GM23248 (cell line): ENCODE data around the gene CPNE6. TPM values are rescaled to one million over a fixed set of nuclear protein-coding genes. Genes with fewer than 3 reads are reported as not detected.

Experiments used
- DNase-seq: peaks from one replicate; pipeline ENCODE4 v3.0.0-alpha.2; 2015
- H2AFZ ChIP-seq: fragments of 200-600 bp; sonication (generic); 2 replicates; pipeline ENCODE4 v1.6.1; 2016; ENCODE audit warnings: antibody characterized with exemption
- H3F3A ChIP-seq: fragments of 200-600 bp; sonication (generic); 2 replicates; pipeline ENCODE4 v1.6.1; 2016; ENCODE audit warnings: mild to moderate bottlenecking, antibody characterized with exemption, mixed run types; ENCODE audit not compliant: insufficient read depth
- H3K27ac ChIP-seq: fragments of 200-600 bp; sonication (generic); 2 replicates; pipeline ENCODE4 v1.5.1; 2016; ENCODE audit warnings: mild to moderate bottlenecking
- H3K27me3 ChIP-seq: fragments of 200-600 bp; sonication (generic); replicated peaks from 2 replicates; pipeline ENCODE4 v1.6.1; 2016; ENCODE audit warnings: mild to moderate bottlenecking; ENCODE audit not compliant: insufficient read depth
- H3K36me3 ChIP-seq: fragments of 200-600 bp; sonication (generic); 2 replicates; pipeline ENCODE4 v1.6.1; 2016; ENCODE audit warnings: low read depth, mild to moderate bottlenecking
- H3K4me1 ChIP-seq: fragments of 200-600 bp; sonication (generic); 2 replicates; pipeline ENCODE4 v1.6.1; 2016; ENCODE audit warnings: mild to moderate bottlenecking; ENCODE audit not compliant: insufficient read depth
- H3K4me2 ChIP-seq: fragments of 200-600 bp; sonication (generic); one replicate; pipeline ENCODE4 v1.6.1; 2016; ENCODE audit warnings: mild to moderate bottlenecking; ENCODE audit not compliant: unreplicated experiment
- H3K4me3 ChIP-seq: fragments of 200-600 bp; sonication (generic); 2 replicates; pipeline ENCODE4 v1.5.1; 2016; ENCODE audit warnings: mild to moderate bottlenecking
- H3K79me2 ChIP-seq: fragments of 200-600 bp; sonication (generic); 2 replicates; pipeline ENCODE4 v1.6.1; 2016; ENCODE audit warnings: mild to moderate bottlenecking; ENCODE audit not compliant: insufficient read depth
- H3K9ac ChIP-seq: fragments of 200-600 bp; sonication (generic); 2 replicates; pipeline ENCODE4 v1.6.1; 2016; ENCODE audit warnings: mild to moderate bottlenecking
- H3K9me2 ChIP-seq: fragments of 200-600 bp; sonication (generic); 2 replicates; pipeline ENCODE4 v1.6.1; 2016; ENCODE audit warnings: mixed run types, mild to moderate bottlenecking, moderate library complexity; ENCODE audit not compliant: insufficient read depth
- H3K9me3 ChIP-seq: fragments of 200-600 bp; sonication (generic); one replicate; pipeline ENCODE4 v1.6.1; 2017; ENCODE audit warnings: low read depth
- H4K20me1 ChIP-seq: fragments of 200-600 bp; sonication (generic); 2 replicates; pipeline ENCODE4 v1.6.0; 2016; ENCODE audit not compliant: insufficient read depth
- EZH2 ChIP-seq: fragments of 200-600 bp; sonication (generic); IDR thresholded peaks from 2 replicates; pipeline ENCODE4 v1.6.1; 2018; ENCODE audit warnings: antibody characterized with exemption, mild to moderate bottlenecking; ENCODE audit not compliant: insufficient read depth, poor library complexity, severe bottlenecking
- EZH2phosphoT487 ChIP-seq: fragments of 200-600 bp; sonication (generic); IDR thresholded peaks from 2 replicates; pipeline ENCODE4 v1.6.1; 2018; ENCODE audit warnings: antibody characterized with exemption, moderate library complexity, mild to moderate bottlenecking, low read depth; ENCODE audit not compliant: insufficient read depth
- WGBS, 2 experiments: methylation state at CpG; one replicate each; pipeline ENCODE4 v1.1.6; 2015 to 2017; ENCODE audit warnings: low lambda C conversion rate in 2 of 2, low coverage in 1 of 2; ENCODE audit errors: missing lambda C conversion rate in 2 of 2; 5-methylcytosine and 5-hydroxymethylcytosine counted together
- in situ Hi-C: fragments of 300-500 bp; cut with MboI; formaldehyde crosslinking; loops from 2 replicates; pipeline ENCODE4 v1.15.0; 2020
- polyA plus RNA-seq: library from polyadenylated mRNA; unstranded; fragments of >200 nt; fragmentation: Nextera tagmentation; extraction: Ambion mirVana; gene quantifications from 2 replicates; pipeline ENCODE4 v1.2.1, GENCODE V29; 2016
- total RNA-seq: library from RNA; depleted of rRNA; stranded (reverse); fragments of >200 nt; shearing (Covaris generic); gene quantifications from 2 replicates; pipeline ENCODE4 v1.2.3, GENCODE V29; 2014

Gene CPNE6
- total and polyA plus RNA-seq, 2 experiments from 2014 or later, result not detected

- H3K4me3 ChIP-seq, result peak overlapping the region; percentile 81
- no peaks in the 10 kb centered on the region for H4K20me1 ChIP-seq
- H3F3A ChIP-seq, result peaks cover 5% of the 10 kb centered on the region
- H3K4me2 ChIP-seq, result peak overlapping the region; percentile 97
- H3K36me3 ChIP-seq, result no peaks in the 10 kb centered on the region
- H3K9ac ChIP-seq, result peak overlapping the region; percentile 95
- no peaks in the 10 kb centered on the region for H3K9me3 ChIP-seq
- no peak for TF ChIP-seq EZH2phosphoT487
- H3K27ac ChIP-seq, result peak overlapping the region; percentile 98
- H3K79me2 ChIP-seq, result peaks cover 16% of the 10 kb centered on the region; the same call in 1 of the 2 replicates
- DNase-seq, result peak; percentile 96
- in situ Hi-C loops, result no loop called here
- H3K9me2 ChIP-seq, result no peaks in the 10 kb centered on the region
- H3K27me3 ChIP-seq, result no peaks in the 10 kb centered on the region
- peaks cover 12% of the 10 kb centered on the region for H3K4me1 ChIP-seq
- 1 to 2% methylated on average over 29 to 41 of the region's 42 CpGs for WGBS, 2 experiments
- peak overlapping the region; percentile 91 for H2AFZ ChIP-seq
Observed at GRCh38 chr14:24113801-24114531, 42.6 kb downstream of the CPNE6 start.

GRCh38 chr14:24114532-24115421, 43.4 kb downstream of the CPNE6 start, which contains the start of the genes DCAF11 and NRL:
Gene DCAF11 (plus strand): TSS chr14:24114777. CDS start chr14:24115595, 818 bp downstream.
Gene NRL (minus strand): TSS chr14:24114949. CDS start chr14:24082848, 32,101 bp downstream.
- Histone ChIP-seq H3K4me2 (peak within 1 kb of the TSS; percentile 97), H3K9ac (peak within 1 kb of the TSS; percentile 95), H3F3A (peaks cover 5% of the 10 kb centered on the region), H2AFZ (peak within 1 kb of the TSS; percentile 96), H3K27me3 (no peaks in the 10 kb centered on the region), H4K20me1 (no peaks in the 10 kb centered on the region), H3K27ac (peak within 1 kb of the TSS; percentile 98), H3K79me2 (peaks cover 16% of the 10 kb centered on the region; the same call in 1 of the 2 replicates), H3K4me1 (peaks cover 12% of the 10 kb centered on the region), H3K4me3 (peak within 1 kb of the TSS; percentile 81), H3K9me2 (no peaks in the 10 kb centered on the region), H3K36me3 (no peaks in the 10 kb centered on the region; the same call in 1 of the 2 replicates), H3K9me3 (no peaks in the 10 kb centered on the region)
- WGBS, 2 experiments, result 0 to 2% methylated on average over 65 of the region's 65 CpGs
- TF ChIP-seq EZH2phosphoT487 (no peak), EZH2 (no peak)
- in situ Hi-C loops, result no loop called here
- peak; percentile 100 for DNase-seq

- Histone ChIP-seq H3K27ac (peak overlapping the region; percentile 98), H3K9me3 (no peaks in the 10 kb centered on the region), H3K9me2 (no peaks in the 10 kb centered on the region), H2AFZ (peak overlapping the region; percentile 96), H3K4me2 (peak overlapping the region; percentile 86), H3K27me3 (no peaks in the 10 kb centered on the region), H3K36me3 (no peaks in the 10 kb centered on the region; the same call in 1 of the 2 replicates), H3K4me1 (peaks cover 12% of the 10 kb centered on the region), H3K9ac (peak overlapping the region; percentile 95), H4K20me1 (no peaks in the 10 kb centered on the region), H3K4me3 (peak overlapping the region; percentile 81), H3F3A (peaks cover 5% of the 10 kb centered on the region), H3K79me2 (peaks cover 16% of the 10 kb centered on the region; the same call in 1 of the 2 replicates)
- in situ Hi-C loops, result no loop called here
- TF ChIP-seq EZH2phosphoT487 (no peak), EZH2 (no peak)
- 1% methylated on average over 14 of the region's 14 CpGs for WGBS, 2 experiments
- DNase-seq, result peak; percentile 40
Observed at GRCh38 chr14:24115422-24116127, 44.2 kb downstream of the CPNE6 start.
